Kidney glomerular epithelial cell (primary cell): ENCODE results near the gene GPR21.

ENCODE experiments used
- DNase-seq: peaks from one replicate; lab custom pipeline; 2025; lab: John Stamatoyannopoulos, UW

The GPR21 gene

GRCh38 chr9:123033864-123034601 lies 566 bp downstream of the GPR21 start:
- DNase-seq, result no peak

- DNase-seq, result no peak
These were observed 1.5 kb downstream of the GPR21 start for GRCh38 chr9:123034881-123035510.

GRCh38 chr9:123035791-123036190 lies 2.3 kb downstream of the GPR21 start:
- DNase-seq, result no peak

GRCh38 chr9:123036893-123037545 lies 3.6 kb downstream of the GPR21 start:
- DNase-seq, result no peak

GRCh38 chr9:123039617-123040219 lies 6.3 kb downstream of the GPR21 start:
- DNase-seq, result no peak

GRCh38 chr9:123040801-123041200 lies 7.3 kb downstream of the GPR21 start:
- DNase-seq, result no peak

- DNase-seq, result no peak
These were observed 8.0 kb downstream of the GPR21 start for GRCh38 chr9:123041489-123041888.

- DNase-seq, result no peak
These were observed 9.8 kb downstream of the GPR21 start for GRCh38 chr9:123043081-123043939.

- no peak for DNase-seq
These were observed 11.1 kb downstream of the GPR21 start for GRCh38 chr9:123044586-123044985.

GRCh38 chr9:123046406-123047195 lies 13.1 kb downstream of the GPR21 start:
- no peak for DNase-seq

- DNase-seq, result no peak
These were observed 15.3 kb downstream of the GPR21 start for GRCh38 chr9:123048748-123049147.

- DNase-seq, result no peak
These were observed 16.2 kb downstream of the GPR21 start for GRCh38 chr9:123049589-123050222.

- no peak for DNase-seq
These were observed 19.6 kb downstream of the GPR21 start for GRCh38 chr9:123053046-123053445.

GRCh38 chr9:123053711-123054110 lies 20.2 kb downstream of the GPR21 start:
- no peak for DNase-seq

GRCh38 chr9:123058834-123059233 lies 25.4 kb downstream of the GPR21 start:
- DNase-seq, result no peak

- no peak for DNase-seq
These were observed 26.2 kb downstream of the GPR21 start for GRCh38 chr9:123059472-123060220.

GRCh38 chr9:123061216-123061615 lies 27.7 kb downstream of the GPR21 start:
- no peak for DNase-seq

- DNase-seq, result no peak
These were observed 29.1 kb downstream of the GPR21 start for GRCh38 chr9:123062351-123063176.

- DNase-seq, result no peak
These were observed 29.7 kb downstream of the GPR21 start for GRCh38 chr9:123063177-123063598.
